Stimulated activated CD4-positive, alpha-beta T cell treated with anti-CD3 and anti-CD28 coated beads, TNF-alpha, amount 100 ng/mL, for 48 hours (primary cell): ENCODE measurements around the gene HLA-DPA1.

ENCODE experiments used
- DNase-seq, 3 donors: peaks; one replicate each; pipeline ENCODE4 v3.0.0-alpha.2; 2020; ENCODE audit warnings: low read depth in 3 of 3

HLA-DPA1 gene

DNA sequence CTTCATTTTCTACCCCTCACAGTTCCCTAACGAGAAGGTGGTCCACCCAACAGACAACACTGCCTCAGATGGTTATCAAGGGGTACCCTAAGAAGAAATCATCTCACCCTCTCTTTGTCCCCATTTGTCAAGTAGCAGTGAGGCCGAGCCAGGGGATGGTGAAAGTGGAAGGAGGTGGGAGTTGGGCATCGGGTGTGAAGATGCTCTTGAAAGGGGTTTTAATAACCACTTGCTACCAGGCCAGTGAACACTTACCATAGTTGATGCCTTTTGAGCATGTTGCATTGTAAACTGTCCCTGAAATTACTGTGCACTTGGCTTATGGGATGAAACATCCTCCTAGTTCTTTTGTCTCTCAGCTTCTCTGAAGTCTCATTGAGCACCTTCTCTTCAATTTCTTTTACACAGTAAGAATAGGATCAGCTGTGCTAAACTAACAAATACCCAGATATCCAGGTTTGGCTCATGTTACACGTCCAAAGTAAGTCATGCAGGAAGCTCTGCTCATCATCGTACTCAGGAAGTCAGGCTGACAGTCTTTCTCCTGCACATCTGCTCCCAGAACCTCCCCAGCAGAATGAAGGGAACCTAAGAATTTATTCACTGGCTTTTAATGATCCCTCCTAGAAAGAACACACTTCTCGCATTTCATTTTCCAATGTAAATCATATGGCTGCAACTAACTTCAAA lies 15.6 kb upstream of the HLA-DPA1 start:
- DNase-seq, result no peak

DNA sequence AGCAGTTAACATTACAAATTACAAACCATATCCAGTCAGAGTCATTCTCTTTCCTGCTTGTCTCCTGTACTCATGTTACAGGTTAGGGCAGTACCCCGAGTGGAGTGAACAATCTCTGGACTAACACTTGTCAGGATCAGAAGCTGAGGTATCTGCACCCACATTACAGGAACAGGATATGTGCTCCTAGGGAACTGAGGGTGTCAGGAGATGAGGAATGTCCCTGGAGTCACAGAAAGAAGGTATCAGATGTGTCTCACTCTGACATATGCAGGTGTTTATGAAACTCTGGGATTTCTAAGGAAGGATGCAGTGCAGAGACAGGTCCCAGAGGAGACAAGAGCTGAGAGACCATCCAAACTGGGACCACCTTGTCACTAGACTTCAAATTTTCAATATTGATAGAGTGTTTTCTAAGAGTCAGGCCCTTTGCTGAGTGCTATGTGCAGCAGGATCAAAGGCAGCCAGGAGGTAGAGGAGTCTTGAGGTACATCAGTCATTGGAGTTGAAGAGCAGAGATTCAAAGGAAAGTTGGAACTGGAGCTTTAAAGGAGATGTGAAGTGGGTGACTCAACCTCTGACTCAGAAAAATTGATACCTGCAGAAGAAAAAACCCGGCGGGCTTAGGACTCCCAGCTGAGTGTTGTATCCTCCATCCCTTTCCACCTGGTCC lies 14.9 kb upstream of the HLA-DPA1 start:
- DNase-seq, result no peak

DNA sequence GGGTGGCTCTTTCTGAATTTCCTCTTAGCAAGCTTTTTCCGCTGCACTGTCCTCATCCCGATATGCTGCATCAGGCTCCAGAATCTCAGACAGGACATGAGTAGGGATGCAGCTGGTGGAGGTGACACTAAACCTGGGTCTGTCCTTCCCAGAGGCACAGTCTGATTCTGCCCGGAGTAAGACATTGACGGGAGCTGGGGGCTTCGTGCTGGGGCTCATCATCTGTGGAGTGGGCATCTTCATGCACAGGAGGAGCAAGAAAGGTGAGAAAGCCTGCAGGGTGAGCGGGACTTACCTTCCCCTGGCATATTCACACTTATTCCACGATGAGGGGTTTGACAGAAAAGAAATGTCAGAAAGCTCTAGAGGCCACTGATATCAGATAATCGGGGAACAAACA lies 12.2 kb upstream of the HLA-DPA1 start:
- DNase-seq, result no peak

DNA sequence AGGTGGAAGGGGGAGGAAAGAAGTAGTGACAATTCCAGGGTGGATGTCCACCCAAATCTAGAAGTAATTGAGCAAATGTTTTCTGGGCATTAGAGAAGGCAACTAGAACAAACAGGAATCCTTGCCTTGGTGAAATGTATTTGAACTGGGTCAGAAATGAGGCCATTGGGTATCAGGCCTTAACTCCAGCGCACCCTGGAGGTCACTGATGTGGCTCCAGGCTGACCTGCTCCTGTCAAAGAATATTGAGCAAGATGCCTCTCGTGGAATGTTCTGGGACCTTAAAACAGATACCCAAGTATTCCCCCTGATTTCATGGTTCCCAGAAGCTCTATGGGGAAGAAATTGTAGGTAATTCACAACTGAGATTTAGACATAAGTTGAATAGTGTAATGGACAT lies 9.3 kb upstream of the HLA-DPA1 start:
- no peak for DNase-seq

DNA sequence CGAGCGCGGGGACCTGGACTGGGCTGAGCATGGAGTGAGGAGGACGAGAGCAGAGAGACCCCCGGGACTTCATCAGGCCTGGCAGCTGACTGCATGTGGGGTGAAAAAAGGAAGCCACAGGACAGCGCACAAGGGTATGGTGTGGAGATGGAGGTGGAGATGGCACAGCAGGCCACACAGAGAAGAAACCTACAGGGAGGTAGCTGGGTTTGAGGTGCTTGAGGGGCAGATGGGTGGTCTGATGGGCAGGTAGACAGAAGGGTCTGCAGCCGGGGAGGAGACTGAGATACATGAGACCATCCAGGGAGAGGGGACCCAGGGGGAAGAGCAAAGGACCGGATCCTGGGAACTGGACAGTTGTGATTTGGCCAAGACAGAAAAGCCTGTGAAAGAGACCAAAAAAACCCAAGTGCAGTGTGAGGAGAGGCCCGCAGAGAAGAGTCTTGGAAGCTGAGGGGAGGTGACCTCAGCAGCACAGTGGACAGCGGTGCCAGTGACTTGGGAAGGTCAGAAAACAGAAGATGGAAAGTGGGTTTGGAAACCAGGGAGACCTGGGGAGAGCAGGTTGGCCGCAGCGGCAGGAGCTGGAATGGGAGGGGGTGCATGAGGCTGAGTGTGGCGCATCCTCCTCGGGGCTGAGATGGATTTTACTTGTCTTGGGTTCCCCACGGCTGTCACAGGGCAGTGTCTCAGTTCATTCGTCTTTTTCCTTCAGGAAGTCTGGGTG lies 7.8 kb upstream of the HLA-DPA1 start:
- DNase-seq, result no peak

DNA sequence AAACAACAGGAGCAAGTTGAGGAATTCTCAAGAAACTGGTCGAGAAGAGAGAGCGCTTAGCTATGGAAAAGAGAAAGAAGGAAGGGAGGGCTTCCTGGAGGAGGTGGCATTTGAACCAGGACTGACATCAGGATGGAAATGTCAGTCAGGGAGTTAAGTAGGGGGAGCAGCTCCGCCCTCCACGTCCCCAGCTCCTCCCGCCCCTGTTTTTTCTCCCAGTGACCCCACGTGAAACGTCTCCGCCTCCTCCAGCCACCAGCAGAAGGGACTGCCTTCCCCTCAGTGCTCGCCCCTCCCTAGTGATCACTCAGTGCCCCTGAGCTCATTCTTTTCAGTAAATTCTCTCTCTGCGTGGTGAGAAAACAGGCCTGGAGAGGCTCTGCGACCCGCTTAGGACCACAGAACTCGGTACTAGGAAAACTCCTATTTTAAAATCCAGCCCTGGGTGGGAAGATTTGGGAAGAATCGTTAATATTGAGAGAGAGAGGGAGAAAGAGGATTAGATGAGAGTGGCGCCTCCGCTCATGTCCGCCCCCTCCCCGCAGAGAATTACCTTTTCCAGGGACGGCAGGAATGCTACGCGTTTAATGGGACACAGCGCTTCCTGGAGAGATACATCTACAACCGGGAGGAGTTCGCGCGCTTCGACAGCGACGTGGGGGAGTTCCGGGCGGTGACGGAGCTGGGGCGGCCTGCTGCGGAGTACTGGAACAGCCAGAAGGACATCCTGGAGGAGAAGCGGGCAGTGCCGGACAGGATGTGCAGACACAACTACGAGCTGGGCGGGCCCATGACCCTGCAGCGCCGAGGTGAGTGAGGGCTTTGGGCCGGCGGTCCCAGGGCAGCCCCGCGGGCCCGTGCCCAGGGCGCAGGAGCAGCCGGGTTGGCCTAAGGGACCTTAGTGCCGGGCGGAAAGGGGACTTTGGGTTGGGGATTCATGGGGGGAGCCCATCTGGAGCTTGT lies 7.0 kb upstream of the HLA-DPA1 start:
- no peak for DNase-seq

DNA sequence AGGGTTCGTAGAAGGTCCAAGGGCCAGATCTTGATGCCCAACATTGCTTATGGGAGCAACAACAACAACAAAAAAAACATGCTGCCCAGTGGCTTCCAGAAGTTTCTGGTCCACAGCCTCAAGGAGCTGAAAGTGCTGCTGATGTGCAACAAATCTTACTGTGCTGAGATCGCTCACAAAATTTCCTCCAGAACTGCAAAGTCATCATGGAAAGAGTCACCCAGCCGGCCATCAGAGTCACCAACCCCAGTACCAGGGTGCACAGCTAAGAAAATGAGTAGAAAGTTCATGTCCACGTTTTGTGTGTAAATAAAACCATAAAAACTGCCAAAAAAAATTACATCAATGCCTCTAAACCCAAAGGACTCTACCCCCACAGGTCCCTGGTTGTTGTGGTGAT lies 6.1 kb upstream of the HLA-DPA1 start:
- no peak for DNase-seq

GRCh38 chr6:33078919-33079521 lies 5.6 kb upstream of the HLA-DPA1 start:
- DNase-seq, result no peak

DNA sequence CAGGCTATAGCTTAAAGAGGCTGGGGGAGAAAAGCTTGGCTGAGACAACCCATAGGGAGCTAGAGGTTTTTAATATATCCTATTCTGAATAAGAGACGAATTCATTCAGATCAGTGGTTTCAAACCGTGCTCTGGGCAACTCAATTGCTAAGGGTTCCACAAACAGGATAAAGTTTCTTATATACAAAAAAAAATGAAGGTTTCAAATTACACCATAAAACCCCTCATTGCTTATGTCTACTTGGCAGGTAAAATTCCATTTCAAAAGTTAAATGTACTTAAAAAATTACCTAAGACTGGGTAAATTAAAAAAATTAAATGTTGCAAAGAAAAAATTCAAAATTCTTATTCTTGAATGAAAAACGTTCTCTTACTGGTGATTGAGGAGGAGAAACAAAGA lies 5.0 kb upstream of the HLA-DPA1 start:
- no peak for DNase-seq

DNA sequence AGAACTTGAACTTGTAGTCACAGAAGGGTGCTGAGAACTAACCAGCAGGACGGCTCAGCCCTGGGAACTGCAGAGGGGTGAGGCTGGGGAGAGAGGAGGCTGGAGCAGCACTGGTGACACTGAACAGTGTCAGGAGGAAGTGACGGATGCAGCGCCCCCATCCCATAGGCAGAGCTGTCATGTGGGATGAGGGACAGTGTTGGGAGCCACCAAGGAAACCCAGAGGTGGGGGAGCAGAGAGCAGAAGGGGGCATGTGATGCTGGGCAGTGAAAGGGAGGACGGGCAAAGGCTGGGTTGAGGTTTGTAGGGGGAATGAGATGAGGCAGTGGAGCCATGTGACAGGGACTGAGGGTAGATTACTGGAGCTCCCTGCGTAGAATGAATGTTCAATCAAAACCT lies 4.5 kb upstream of the HLA-DPA1 start:
- no peak for DNase-seq

DNA sequence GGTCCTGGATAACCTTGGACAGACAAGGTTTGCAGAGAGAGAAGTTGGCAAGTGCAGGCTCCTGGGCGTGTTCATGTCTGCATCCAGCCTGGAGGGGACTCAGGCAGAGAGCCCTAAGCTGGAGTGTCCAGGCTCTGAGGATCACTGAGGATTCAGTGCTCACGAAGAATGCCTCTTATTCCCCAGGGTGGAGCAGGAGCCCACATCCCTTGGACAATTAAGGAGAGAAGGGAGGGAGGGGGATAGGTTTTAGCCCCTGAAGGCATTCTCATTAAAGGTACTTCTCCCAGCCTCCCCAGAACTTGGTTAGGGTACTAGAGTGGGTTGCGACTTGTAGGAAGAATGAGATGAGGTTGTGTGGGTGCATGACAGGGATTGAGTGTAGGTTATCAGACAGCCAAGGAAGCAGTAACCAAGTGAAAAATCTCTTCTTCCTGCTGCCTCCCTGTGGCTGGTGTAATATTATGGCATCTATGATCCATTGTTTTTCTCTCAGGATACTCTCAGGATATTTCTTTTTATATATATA lies 3.0 kb upstream of the HLA-DPA1 start:
- no peak for DNase-seq

- no peak for DNase-seq
Observed at GRCh38 chr6:33075568-33076405, 2.3 kb upstream of the HLA-DPA1 start, which contains the start of gene HLA-DPB1. Gene HLA-DPB1 (plus strand): TSS chr6:33075990. CDS start chr6:33076042, 52 bp downstream.

GRCh38 chr6:33075208-33075567 lies 1.7 kb upstream of the HLA-DPA1 start:
- DNase-seq, result no peak

- DNase-seq, result no peak
Observed at GRCh38 chr6:33072508-33073100, 845 bp downstream of the HLA-DPA1 start.

- no peak for DNase-seq
Observed at GRCh38 chr6:33071569-33071968, 1.9 kb downstream of the HLA-DPA1 start.

GRCh38 chr6:33070909-33071308 lies 2.5 kb downstream of the HLA-DPA1 start:
- DNase-seq, result no peak

DNA sequence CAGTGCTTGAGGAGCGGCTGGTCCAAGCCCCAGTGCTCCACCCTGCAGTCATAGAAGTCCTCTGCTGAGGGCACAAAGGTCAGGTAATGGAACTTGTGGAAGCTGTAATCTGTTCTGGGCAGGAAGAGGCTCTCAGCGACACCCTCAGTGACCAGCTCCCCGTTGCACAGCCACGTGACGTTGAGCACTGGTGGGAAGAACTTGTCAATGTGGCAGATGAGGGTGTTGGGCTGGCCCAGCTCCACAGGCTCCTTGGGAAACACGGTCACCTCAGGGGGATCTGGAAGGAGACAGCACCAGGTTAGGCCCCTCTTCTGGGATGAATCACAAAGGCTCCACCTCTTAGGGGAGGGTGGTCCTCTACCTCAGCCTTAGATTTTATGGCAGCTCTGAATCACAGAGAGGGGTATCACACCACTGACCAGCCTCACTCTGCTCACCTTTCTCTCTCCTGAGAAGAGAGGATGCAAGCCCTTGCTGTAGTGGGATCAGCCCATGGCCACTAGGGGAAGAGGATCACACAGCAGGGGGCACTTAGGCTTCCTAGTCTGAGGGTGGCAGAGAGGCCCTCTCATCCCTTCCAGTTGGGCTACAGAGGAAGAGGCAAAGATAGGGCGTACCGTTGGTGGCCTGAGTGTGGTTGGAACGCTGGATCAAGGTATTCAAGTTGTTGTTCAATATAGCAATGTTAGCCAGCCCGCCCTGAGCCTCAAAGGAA lies 4.3 kb downstream of the HLA-DPA1 start:
- no peak for DNase-seq

- no peak for DNase-seq
Observed at GRCh38 chr6:33066917-33067521, 6.4 kb downstream of the HLA-DPA1 start.

GRCh38 chr6:33065312-33065711 lies 8.1 kb downstream of the HLA-DPA1 start:
- no peak for DNase-seq
